ENCODE results near the gene MAGEF1. TPM values are rescaled to one million over a fixed set of nuclear protein-coding genes. Genes with fewer than 3 reads are reported as not detected.

Gene MAGEF1
- total RNA-seq, 1 experiment from 2014 or later, result 59.1 TPM

DNA sequence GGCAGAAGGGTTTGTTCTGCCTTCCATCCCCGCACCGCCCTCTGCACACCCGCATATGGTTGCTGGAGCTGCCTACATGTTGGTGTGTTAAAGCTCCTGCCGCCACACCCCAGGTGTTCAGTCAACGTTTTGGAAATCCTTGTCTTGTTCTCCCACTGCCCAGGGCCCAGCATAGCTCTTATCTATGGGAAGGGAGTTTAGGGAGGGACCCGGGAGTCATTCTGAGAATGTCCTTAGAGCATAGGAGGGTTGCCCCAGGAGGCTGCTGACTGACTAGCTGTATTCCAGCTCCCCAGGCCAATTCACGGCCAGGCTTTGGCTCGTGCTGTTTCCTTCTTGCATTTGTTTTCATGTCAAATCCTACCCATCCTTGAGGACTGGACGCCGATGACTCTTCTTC is 46.8 kb downstream of the MAGEF1 start:
- intact Hi-C loops (cut with micrococcal nuclease; ENCODE audit: unreplicated experiment), result no loop called here
- BruUV-seq (replicated peaks), result no TSS peak
- Mint-ChIP-seq H3K4me1 (ENCODE audit: low read depth, unreplicated experiment) (peaks cover 8% of the 10 kb centered on the region), H3K9me3 (ENCODE audit: unreplicated experiment) (no peaks in the 10 kb centered on the region), H3K36me3 (ENCODE audit: insufficient read depth, unreplicated experiment) (no peaks in the 10 kb centered on the region), H3K4me3 (ENCODE audit: unreplicated experiment) (no peak overlapping the region), H3K27me3 (ENCODE audit: insufficient read depth, unreplicated experiment) (no peaks in the 10 kb centered on the region), H3K27ac (ENCODE audit: unreplicated experiment) (no peak overlapping the region)
- H3K9me3 ChIP-seq, result no peaks in the 10 kb centered on the region
- H3K27me3 ChIP-seq (replicated peaks; ENCODE audit: control insufficient read depth, insufficient read depth, low read length), result no peaks in the 10 kb centered on the region
- H3K4me3 ChIP-seq (ENCODE audit: low read depth, low read length), result no peak overlapping the region
- ChIA-PET CTCF (no interaction called here), POLR2A (no interaction called here)
- no peaks in the 10 kb centered on the region for H3K36me3 ChIP-seq (ENCODE audit: control insufficient read depth, insufficient read depth, low read length)
- TF ChIP-seq, protein P1, sequence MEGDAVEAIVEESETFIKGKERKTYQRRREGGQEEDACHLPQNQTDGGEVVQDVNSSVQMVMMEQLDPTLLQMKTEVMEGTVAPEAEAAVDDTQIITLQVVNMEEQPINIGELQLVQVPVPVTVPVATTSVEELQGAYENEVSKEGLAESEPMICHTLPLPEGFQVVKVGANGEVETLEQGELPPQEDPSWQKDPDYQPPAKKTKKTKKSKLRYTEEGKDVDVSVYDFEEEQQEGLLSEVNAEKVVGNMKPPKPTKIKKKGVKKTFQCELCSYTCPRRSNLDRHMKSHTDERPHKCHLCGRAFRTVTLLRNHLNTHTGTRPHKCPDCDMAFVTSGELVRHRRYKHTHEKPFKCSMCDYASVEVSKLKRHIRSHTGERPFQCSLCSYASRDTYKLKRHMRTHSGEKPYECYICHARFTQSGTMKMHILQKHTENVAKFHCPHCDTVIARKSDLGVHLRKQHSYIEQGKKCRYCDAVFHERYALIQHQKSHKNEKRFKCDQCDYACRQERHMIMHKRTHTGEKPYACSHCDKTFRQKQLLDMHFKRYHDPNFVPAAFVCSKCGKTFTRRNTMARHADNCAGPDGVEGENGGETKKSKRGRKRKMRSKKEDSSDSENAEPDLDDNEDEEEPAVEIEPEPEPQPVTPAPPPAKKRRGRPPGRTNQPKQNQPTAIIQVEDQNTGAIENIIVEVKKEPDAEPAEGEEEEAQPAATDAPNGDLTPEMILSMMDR (IDR thresholded peaks at IDR 0.05; ENCODE audit: insufficient read depth in 1 of 2, low read depth in 1 of 2, low read length in 1 of 2, severe bottlenecking in 1 of 2, unreplicated experiment in 1 of 2), result no peak
- DNase-seq, result no peak
- H3K4me1 ChIP-seq, result peaks cover 3% of the 10 kb centered on the region; the same call in 1 of the 2 replicates

DNA sequence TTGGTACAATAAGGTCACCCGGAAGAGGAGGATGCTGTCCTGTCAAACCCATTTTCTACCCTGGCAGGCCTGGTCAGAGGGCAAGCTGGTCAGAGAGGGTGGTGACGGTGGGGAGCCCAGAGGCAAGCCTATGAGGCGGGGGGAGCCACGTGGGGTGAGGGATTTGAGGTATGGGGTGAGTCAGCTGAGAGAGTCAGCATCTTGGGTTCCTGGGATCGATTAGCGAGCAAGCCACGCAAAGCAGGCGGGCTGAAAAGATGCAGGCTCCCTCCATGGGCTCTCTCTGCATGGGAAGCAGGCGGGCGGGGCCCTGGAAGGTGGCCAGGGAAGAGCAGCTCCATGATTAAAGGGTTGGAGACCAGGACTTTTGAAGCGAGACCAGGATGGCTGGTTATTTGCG is 48.1 kb downstream of the MAGEF1 start:
- BruUV-seq (replicated peaks), result no TSS peak
- H3K27ac Mint-ChIP-seq (ENCODE audit: unreplicated experiment), result no peak overlapping the region
- no peak for DNase-seq
- Histone ChIP-seq H3K4me3 (ENCODE audit: low read depth, low read length) (no peak overlapping the region), H3K4me1 (peaks cover 10% of the 10 kb centered on the region), H3K36me3 (ENCODE audit: control insufficient read depth, insufficient read depth, low read length) (no peaks in the 10 kb centered on the region), H3K9me3 (no peaks in the 10 kb centered on the region), H3K27me3 (replicated peaks; ENCODE audit: control insufficient read depth, insufficient read depth, low read length) (no peaks in the 10 kb centered on the region)
- H3K4me3 Mint-ChIP-seq (ENCODE audit: unreplicated experiment), result no peak overlapping the region
- peaks cover 13% of the 10 kb centered on the region for H3K4me1 Mint-ChIP-seq (ENCODE audit: low read depth, unreplicated experiment)
- no peaks in the 10 kb centered on the region for H3K27me3 Mint-ChIP-seq (ENCODE audit: insufficient read depth, unreplicated experiment)
- H3K9me3 Mint-ChIP-seq (ENCODE audit: unreplicated experiment), result no peaks in the 10 kb centered on the region
- H3K36me3 Mint-ChIP-seq (ENCODE audit: insufficient read depth, unreplicated experiment), result no peaks in the 10 kb centered on the region
- ChIA-PET CTCF (no interaction called here), POLR2A (no interaction called here)
- intact Hi-C loops (cut with micrococcal nuclease; ENCODE audit: unreplicated experiment), result no loop called here
- TF ChIP-seq, protein P1 (IDR thresholded peaks at IDR 0.05; ENCODE audit: insufficient read depth in 1 of 2, low read depth in 1 of 2, low read length in 1 of 2, severe bottlenecking in 1 of 2, unreplicated experiment in 1 of 2), result no peak

DNA sequence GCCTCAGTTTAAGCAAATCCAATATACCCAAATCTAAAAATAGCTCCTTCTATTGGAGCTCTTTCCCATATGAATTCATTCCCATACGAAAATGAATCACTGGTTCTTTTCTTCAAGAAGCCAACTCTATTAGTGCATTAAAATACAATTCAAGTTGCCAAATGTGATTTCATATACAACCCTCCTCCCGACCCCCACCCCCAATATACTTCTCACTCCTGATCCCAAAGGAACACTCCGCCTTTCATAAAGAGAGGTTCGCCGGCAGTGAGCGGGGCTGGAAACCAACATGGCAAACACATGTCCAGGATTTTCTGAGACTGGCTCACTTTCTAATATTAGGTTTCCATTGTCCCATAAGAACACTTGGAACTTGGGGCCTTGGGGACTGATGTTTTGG is 48.5 kb downstream of the MAGEF1 start:
- Mint-ChIP-seq H3K27me3 (ENCODE audit: insufficient read depth, unreplicated experiment) (no peaks in the 10 kb centered on the region), H3K4me3 (ENCODE audit: unreplicated experiment) (no peak overlapping the region), H3K36me3 (ENCODE audit: insufficient read depth, unreplicated experiment) (no peaks in the 10 kb centered on the region), H3K27ac (ENCODE audit: unreplicated experiment) (no peak overlapping the region), H3K9me3 (ENCODE audit: unreplicated experiment) (no peaks in the 10 kb centered on the region), H3K4me1 (ENCODE audit: low read depth, unreplicated experiment) (peaks cover 15% of the 10 kb centered on the region)
- H3K9me3 ChIP-seq, result no peaks in the 10 kb centered on the region
- H3K4me3 ChIP-seq (ENCODE audit: low read depth, low read length), result no peak overlapping the region
- TF ChIP-seq, protein P1 (IDR thresholded peaks at IDR 0.05; ENCODE audit: insufficient read depth in 1 of 2, low read depth in 1 of 2, low read length in 1 of 2, severe bottlenecking in 1 of 2, unreplicated experiment in 1 of 2), result no peak
- CTCF ChIA-PET, result no interaction called here
- no peaks in the 10 kb centered on the region for H3K36me3 ChIP-seq (ENCODE audit: control insufficient read depth, insufficient read depth, low read length)
- no peak for DNase-seq
- peaks cover 10% of the 10 kb centered on the region for H3K4me1 ChIP-seq
- POLR2A ChIA-PET, result no interaction called here
- intact Hi-C loops (cut with micrococcal nuclease; ENCODE audit: unreplicated experiment), result no loop called here
- no TSS peak for BruUV-seq (replicated peaks)
- no peaks in the 10 kb centered on the region for H3K27me3 ChIP-seq (replicated peaks; ENCODE audit: control insufficient read depth, insufficient read depth, low read length)
